H1 (cell line): ENCODE results near the gene DHTKD1. TPM values are rescaled to one million over a fixed set of nuclear protein-coding genes. Genes with fewer than 3 reads are reported as not detected.

Experiments
- CHD7 ChIP-seq: fragments of 300-600 bp; sonication (generic); IDR thresholded peaks from 2 replicates; pipeline ENCODE4 v1.7.1; 2012; ENCODE audit warnings: low read length, moderate library complexity, mild to moderate bottlenecking, inconsistent platforms; ENCODE audit not compliant: insufficient replicate concordance
- KDM4A ChIP-seq: IDR thresholded peaks from one replicate; pipeline ENCODE4 v1.7.1; 2012; ENCODE audit warnings: low read depth, mild to moderate bottlenecking, moderate library complexity, low read length, inconsistent platforms; ENCODE audit not compliant: severe bottlenecking
- KDM5A ChIP-seq: fragments of 200-600 bp; IDR thresholded peaks from 2 replicates; pipeline ENCODE4 v1.7.1; 2012; ENCODE audit warnings: mild to moderate bottlenecking, low read length, inconsistent platforms, mixed read lengths
- SIX5 ChIP-seq: IDR thresholded peaks from 2 replicates; pipeline ENCODE4 v1.6.1; 2011; ENCODE audit warnings: mild to moderate bottlenecking, low read depth, low read length
- YY1 ChIP-seq: IDR thresholded peaks from 2 replicates; pipeline ENCODE4 v1.6.1; 2011; ENCODE audit warnings: low read depth, mild to moderate bottlenecking, low read length
- polyA plus RNA-seq, 7 experiments: library from polyadenylated mRNA; depleted of rRNA in 3 of 7; stranded (reverse) in 5 of 7; unstranded in 2 of 7; fragments of >200 nt in 5 of 7; fragments of 200-250 nt in 2 of 7; gene quantifications; 1 replicate in 5 of 7; 2 replicates in 1 of 7; 4 replicates in 1 of 7; pipeline versions ENCODE4 v1.2.1 to v1.2.3, GENCODE V29; 2011 to 2013; ENCODE audit warnings: missing spikeins in 2 of 7, mixed read lengths in 2 of 7
- total RNA-seq: library from RNA; stranded (reverse); fragmentation: NEBNext Ultra II Directional; extraction: Animal tissue kit (Norgen Biotek cat#: 25700); gene quantifications from 2 replicates; pipeline ENCODE4 v1.2.1, GENCODE V29; 2021

DHTKD1 gene
- total and polyA plus RNA-seq, 2 of the 8 experiments (the other 6 are each of a cell fraction or from before 2014, with no cell fraction given) = 49.8 to 74.9 TPM

DNA sequence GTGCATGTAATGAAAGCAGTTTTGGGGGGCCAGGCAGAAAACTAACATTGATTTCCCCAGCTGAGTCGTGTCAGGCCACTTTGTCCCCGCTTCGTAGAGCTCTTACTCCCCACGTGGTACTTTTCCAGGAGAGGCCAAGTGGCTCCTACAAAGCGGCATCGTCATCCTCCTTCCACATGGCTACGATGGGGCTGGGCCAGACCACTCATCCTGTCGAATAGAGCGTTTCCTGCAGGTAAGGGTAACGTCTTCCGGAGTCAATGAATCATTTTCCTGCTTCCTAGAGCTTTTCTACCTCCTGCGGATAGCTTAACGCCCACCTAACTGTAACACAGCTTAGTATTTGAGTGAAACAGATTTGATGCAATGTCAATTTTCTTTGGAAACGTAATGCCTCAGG lies 39.0 kb downstream of the DHTKD1 start (continued):
- TF ChIP-seq CHD7 (no peak), YY1 (no peak), KDM5A (no peak), SIX5 (no peak), KDM4A (no peak)
